CD4-positive, CD25-positive, alpha-beta regulatory T cell (primary cell): Measurements from ENCODE around the gene RNF182. TPM values are rescaled to one million over a fixed set of nuclear protein-coding genes. Genes with fewer than 3 reads are reported as not detected.
A peak's percentile ranks its signal among the peaks of the same experiment; 100 is the strongest.
"Not testable (repeated sequence)": the region's sequence is repeated elsewhere in the genome, so short reads cannot be mapped to it uniquely, and the experiment has no call there.

Experiments
- ATAC-seq, 2 donors: fragments of 150-1000 bp; cut with Tn5 transposase; one replicate each; pipeline ENCODE4 v1.10.0; 2021; ENCODE audit warnings: low read depth in 2 of 2, moderate number of reproducible peaks in 2 of 2, moderate library complexity in 1 of 2
- DNase-seq, 3 donors: peaks; one replicate each; pipeline versions ENCODE4 v3.0.0 to v3.0.0-alpha.2; 2012 to 2022; ENCODE audit warnings: mixed read lengths in 1 of 3
- H3K27ac ChIP-seq: one replicate; pipeline ENCODE4 v1.7.0; 2013; ENCODE audit warnings: mild to moderate bottlenecking, low read length; ENCODE audit not compliant: insufficient read depth, poor library complexity, severe bottlenecking
- H3K27me3 ChIP-seq: one replicate; pipeline ENCODE4 v1.7.0; 2013; ENCODE audit warnings: low read length; ENCODE audit not compliant: control insufficient read depth, insufficient read depth
- H3K36me3 ChIP-seq: one replicate; pipeline ENCODE4 v1.7.0; 2013; ENCODE audit warnings: mild to moderate bottlenecking, low read length, moderate library complexity; ENCODE audit not compliant: control insufficient read depth, insufficient read depth
- H3K4me1 ChIP-seq: 2 replicates; pipeline ENCODE4 v1.7.0; 2013; ENCODE audit warnings: mild to moderate bottlenecking, low read length; ENCODE audit not compliant: insufficient read depth, control insufficient read depth, poor library complexity, severe bottlenecking
- H3K4me3 ChIP-seq: one replicate; pipeline ENCODE4 v1.7.0; 2013; ENCODE audit warnings: low read depth, mild to moderate bottlenecking, low read length, moderate library complexity
- H3K9me3 ChIP-seq, 2 experiments: 1 replicate in 1 of 2; 2 replicates in 1 of 2; pipeline ENCODE4 v1.7.0; 2013; ENCODE audit warnings: low read length in 2 of 2, mild to moderate bottlenecking in 1 of 2, moderate library complexity in 1 of 2; ENCODE audit not compliant: control insufficient read depth in 2 of 2
- H3K27ac Mint-ChIP-seq, 3 donors: one replicate each; pipeline ENCODE4 v1.8.0; 2020 to 2022; ENCODE audit warnings: mild to moderate bottlenecking in 3 of 3, mixed read lengths in 3 of 3, moderate library complexity in 2 of 3
- H3K27me3 Mint-ChIP-seq: one replicate; pipeline ENCODE4 v1.8.0; 2022; ENCODE audit warnings: mild to moderate bottlenecking, mixed read lengths
- H3K36me3 Mint-ChIP-seq: one replicate; pipeline ENCODE4 v1.8.0; 2020; ENCODE audit warnings: mixed read lengths
- H3K4me1 Mint-ChIP-seq, 4 donors: one replicate each; pipeline ENCODE4 v1.8.0; 2020 to 2022; ENCODE audit warnings: mixed read lengths in 4 of 4, mild to moderate bottlenecking in 1 of 4
- H3K4me3 Mint-ChIP-seq, 4 donors: one replicate each; pipeline ENCODE4 v1.8.0; 2020 to 2022; ENCODE audit warnings: mild to moderate bottlenecking in 4 of 4, mixed read lengths in 4 of 4, moderate library complexity in 3 of 4
- H3K9me3 Mint-ChIP-seq, 7 donors: one replicate each; pipeline ENCODE4 v1.8.0; 2020 to 2022; ENCODE audit warnings: mixed read lengths in 7 of 7, mild to moderate bottlenecking in 3 of 7, moderate library complexity in 2 of 7
- polyA plus RNA-seq, 4 donors: library from polyadenylated mRNA; unstranded; fragments of 300-500 nt; fragmentation: Illumina TruSeq; gene quantifications; one replicate each; pipeline ENCODE4 v1.2.3, GENCODE V29; 2021
- total RNA-seq: library from RNA; stranded (reverse); gene quantifications from one replicate; pipeline ENCODE4 v1.2.3, GENCODE V29; 2022

Gene RNF182
- total and polyA plus RNA-seq, 5 donors from 2014 or later: not detected

GRCh38 chr6:14018559-14018958, 93.8 kb downstream of the RNF182 start:
- not testable (repeated sequence) for H3K4me3 Mint-ChIP-seq, H3K27ac ChIP-seq, H3K4me1 ChIP-seq, ATAC-seq, H3K9me3 Mint-ChIP-seq, H3K36me3 Mint-ChIP-seq, H3K4me3 ChIP-seq, DNase-seq, H3K36me3 ChIP-seq, H3K4me1 Mint-ChIP-seq, H3K9me3 ChIP-seq, H3K27me3 ChIP-seq, H3K27ac Mint-ChIP-seq
- H3K27me3 Mint-ChIP-seq: peaks cover 26% of the 10 kb centered on the region

GRCh38 chr6:14020551-14020950, 95.8 kb downstream of the RNF182 start:
- Mint-ChIP-seq H3K9me3 (peaks cover 0 to 2% (median 0%) of the 10 kb centered on the region in 7 donors), H3K36me3 (no peaks in the 10 kb centered on the region), H3K4me1 (no peaks in the 10 kb centered on the region), H3K27ac (no peak overlapping the region), H3K27me3 (peaks cover 30% of the 10 kb centered on the region), H3K4me3 (no peak overlapping the region)
- H3K27ac ChIP-seq: no peak overlapping the region
- no peaks in the 10 kb centered on the region for H3K4me1 ChIP-seq
- no peaks in the 10 kb centered on the region for H3K27me3 ChIP-seq
- ATAC-seq (no peak), DNase-seq (no peak)
- H3K4me3 ChIP-seq: no peak overlapping the region
- no peaks in the 10 kb centered on the region for H3K36me3 ChIP-seq
- H3K9me3 ChIP-seq: no peaks in the 10 kb centered on the region

- no peak for ATAC-seq
- H3K36me3 Mint-ChIP-seq: no peaks in the 10 kb centered on the region
- H3K27me3 Mint-ChIP-seq: peaks cover 30% of the 10 kb centered on the region
- H3K9me3 ChIP-seq: no peaks in the 10 kb centered on the region
- H3K4me3 Mint-ChIP-seq: no peak overlapping the region
- no peak overlapping the region for H3K4me3 ChIP-seq
- H3K36me3 ChIP-seq: no peaks in the 10 kb centered on the region
- no peaks in the 10 kb centered on the region for H3K4me1 Mint-ChIP-seq
- no peak overlapping the region for H3K27ac ChIP-seq
- DNase-seq: no peak
- peaks cover 0 to 2% (median 0%) of the 10 kb centered on the region in 7 donors for H3K9me3 Mint-ChIP-seq
- no peak overlapping the region for H3K27ac Mint-ChIP-seq
- no peaks in the 10 kb centered on the region for H3K4me1 ChIP-seq
- H3K27me3 ChIP-seq: peaks cover 2% of the 10 kb centered on the region
These were observed 96.7 kb downstream of the RNF182 start for GRCh38 chr6:14021449-14021848.

- ATAC-seq: no peak
- Mint-ChIP-seq H3K4me1 (no peaks in the 10 kb centered on the region), H3K4me3 (no peak overlapping the region)
These were observed 97.9 kb downstream of the RNF182 start for GRCh38 chr6:14022673-14023072.

GRCh38 chr6:14023855-14024254, 99.1 kb downstream of the RNF182 start:
- H3K4me1 ChIP-seq: no peaks in the 10 kb centered on the region
- H3K4me3 Mint-ChIP-seq: no peak overlapping the region
- H3K27me3 Mint-ChIP-seq: peaks cover 42% of the 10 kb centered on the region
- H3K9me3 Mint-ChIP-seq: peaks cover 0 to 2% (median 0%) of the 10 kb centered on the region in 7 donors
- no peaks in the 10 kb centered on the region for H3K4me1 Mint-ChIP-seq
- H3K27ac Mint-ChIP-seq: no peak overlapping the region
- no peaks in the 10 kb centered on the region for H3K36me3 ChIP-seq
- no peak overlapping the region for H3K4me3 ChIP-seq
- no peak for ATAC-seq
- no peaks in the 10 kb centered on the region for H3K36me3 Mint-ChIP-seq
- H3K27ac ChIP-seq: no peak overlapping the region
- DNase-seq: no peak
- peaks cover 5% of the 10 kb centered on the region for H3K27me3 ChIP-seq
- H3K9me3 ChIP-seq: no peaks in the 10 kb centered on the region

More at GRCh38 chr6:14022673-14023072, 97.9 kb downstream of the RNF182 start:
- H3K4me3 ChIP-seq: no peak overlapping the region
- no peaks in the 10 kb centered on the region for H3K36me3 ChIP-seq
- Mint-ChIP-seq H3K27me3 (peaks cover 42% of the 10 kb centered on the region), H3K9me3 (peaks cover 0 to 2% (median 0%) of the 10 kb centered on the region in 7 donors), H3K36me3 (no peaks in the 10 kb centered on the region), H3K27ac (no peak overlapping the region)
- no peaks in the 10 kb centered on the region for H3K4me1 ChIP-seq
- peaks cover 2% of the 10 kb centered on the region for H3K27me3 ChIP-seq
- no peaks in the 10 kb centered on the region for H3K9me3 ChIP-seq
- no peak overlapping the region for H3K27ac ChIP-seq
- no peak for DNase-seq

- H3K4me3 ChIP-seq: no peak overlapping the region
- Mint-ChIP-seq H3K4me3 (no peak overlapping the region), H3K4me1 (no peaks in the 10 kb centered on the region), H3K27ac (no peak overlapping the region), H3K36me3 (no peaks in the 10 kb centered on the region), H3K27me3 (peaks cover 43% of the 10 kb centered on the region), H3K9me3 (peaks cover 0 to 2% (median 0%) of the 10 kb centered on the region in 7 donors)
- no peak overlapping the region for H3K27ac ChIP-seq
- H3K36me3 ChIP-seq: no peaks in the 10 kb centered on the region
- DNase-seq: no peak
- ATAC-seq: peak in 1 of 2 donors; percentile 22
- peaks cover 7% of the 10 kb centered on the region for H3K27me3 ChIP-seq
- no peaks in the 10 kb centered on the region for H3K4me1 ChIP-seq
- H3K9me3 ChIP-seq: no peaks in the 10 kb centered on the region
These were observed 100.4 kb downstream of the RNF182 start for GRCh38 chr6:14025160-14025559.

- peaks cover 0 to 2% (median 0%) of the 10 kb centered on the region in 7 donors for H3K9me3 Mint-ChIP-seq
- H3K4me1 ChIP-seq: no peaks in the 10 kb centered on the region
These were observed 102.2 kb downstream of the RNF182 start for GRCh38 chr6:14026831-14027539.

GRCh38 chr6:14028631-14029030, 103.9 kb downstream of the RNF182 start:
- no peak overlapping the region for H3K4me3 ChIP-seq
- no peaks in the 10 kb centered on the region for H3K36me3 ChIP-seq
- H3K27ac ChIP-seq: no peak overlapping the region
- H3K27ac Mint-ChIP-seq: no peak overlapping the region
- H3K36me3 Mint-ChIP-seq: no peaks in the 10 kb centered on the region
- DNase-seq (no peak), ATAC-seq (no peak)
- peaks cover 7% of the 10 kb centered on the region for H3K27me3 ChIP-seq
- no peaks in the 10 kb centered on the region for H3K9me3 ChIP-seq
- no peaks in the 10 kb centered on the region for H3K4me1 Mint-ChIP-seq
- H3K27me3 Mint-ChIP-seq: peaks cover 44% of the 10 kb centered on the region
- peaks cover 0 to 2% (median 0%) of the 10 kb centered on the region in 7 donors for H3K9me3 Mint-ChIP-seq
- no peak overlapping the region for H3K4me3 Mint-ChIP-seq
- no peaks in the 10 kb centered on the region for H3K4me1 ChIP-seq

More at GRCh38 chr6:14026831-14027539, 102.2 kb downstream of the RNF182 start:
- no peak overlapping the region for H3K4me3 ChIP-seq
- no peaks in the 10 kb centered on the region for H3K36me3 Mint-ChIP-seq
- H3K4me1 Mint-ChIP-seq: no peaks in the 10 kb centered on the region
- H3K27ac ChIP-seq: no peak overlapping the region
- H3K27me3 Mint-ChIP-seq: peaks cover 46% of the 10 kb centered on the region
- H3K4me3 Mint-ChIP-seq: no peak overlapping the region
- H3K36me3 ChIP-seq: no peaks in the 10 kb centered on the region
- ATAC-seq (no peak), DNase-seq (no peak)
- H3K27me3 ChIP-seq: peaks cover 7% of the 10 kb centered on the region
- H3K9me3 ChIP-seq: no peaks in the 10 kb centered on the region
- H3K27ac Mint-ChIP-seq: no peak overlapping the region
